ENCODE results near the gene PCED1B.

- TF ChIP-seq POLR2A (IDR thresholded peaks at IDR 0.05) (no peak), CTCF (IDR thresholded peaks at IDR 0.05) (no peak)
Observed at GRCh38 chr12:47225356-47225755, 145.9 kb downstream of the PCED1B start.
